DND-41 (cell line): ENCODE results near the gene DUSP1.

ENCODE experiments used
- CTCF ChIP-seq: IDR thresholded peaks from 2 replicates; pipeline ENCODE4 v1.5.1; 2012; ENCODE audit warnings: borderline replicate concordance, low read length, moderate library complexity, mild to moderate bottlenecking; ENCODE audit not compliant: poor library complexity, severe bottlenecking; ENCODE audit errors: extremely low read depth
- EZH2 ChIP-seq: IDR thresholded peaks from 3 replicates; pipeline ENCODE4 v1.6.1; 2012; ENCODE audit warnings: borderline replicate concordance, low read depth, mild to moderate bottlenecking, moderate library complexity, low read length, inconsistent platforms; ENCODE audit not compliant: severe bottlenecking

GRCh38 chr5:172747471-172747870 lies 23.5 kb downstream of the DUSP1 start:
- no peak for TF ChIP-seq EZH2
- no peak for TF ChIP-seq CTCF
